ENCODE measurements around the gene TRIM48. TPM values are rescaled to one million over a fixed set of nuclear protein-coding genes. Genes with fewer than 3 reads are reported as not detected.

The TRIM48 gene
- polyA plus RNA-seq, 1 of the 3 experiments (the other 2 are of a cell fraction): not detected

Small RNA genes within 50 kb of the gene (small RNA-seq; reads per million reads assigned to genes)
- gene AP005597.4: 0 reads per million in 7 experiments

Other genes with a start within 250 kb of the TRIM48 start
- gene OR4A16, start 81.0 kb downstream of the TRIM48 start, polyA plus RNA-seq (2012; rRNA removed): not detected in 2 replicates
- gene OR4A15, start 105.8 kb downstream of the TRIM48 start, polyA plus RNA-seq (2012; rRNA removed): not detected in 2 replicates